GM19397 (cell line): Measurements from ENCODE around the gene VPS13C.

Experiments
- ATAC-seq: cut with Tn5 transposase; IDR thresholded peaks from one replicate; pipeline ENCODE4 v1.9.1; 2021; ENCODE audit warnings: mild to moderate bottlenecking, moderate library complexity; ENCODE audit not compliant: unreplicated experiment

Gene VPS13C

GRCh38 chr15:61827131-61827530, 233.1 kb downstream of the VPS13C start:
- no peak for ATAC-seq

- no peak for ATAC-seq
These were observed 236.0 kb downstream of the VPS13C start for GRCh38 chr15:61824291-61824690.

GRCh38 chr15:61822511-61822910, 237.7 kb downstream of the VPS13C start:
- ATAC-seq: no peak

- ATAC-seq: no peak
These were observed 239.3 kb downstream of the VPS13C start for GRCh38 chr15:61820951-61821350.

GRCh38 chr15:61820212-61820611, 240.0 kb downstream of the VPS13C start:
- ATAC-seq: no peak

GRCh38 chr15:61819386-61819785, 240.9 kb downstream of the VPS13C start:
- no peak for ATAC-seq

- ATAC-seq: no peak
These were observed 241.4 kb downstream of the VPS13C start for GRCh38 chr15:61818801-61819200.

- ATAC-seq: no peak
These were observed 243.4 kb downstream of the VPS13C start for GRCh38 chr15:61816856-61817255.

- ATAC-seq: no peak
These were observed 244.7 kb downstream of the VPS13C start for GRCh38 chr15:61815356-61816083.

- no peak for ATAC-seq
These were observed 247.8 kb downstream of the VPS13C start for GRCh38 chr15:61812476-61812875.

GRCh38 chr15:61811952-61812351, 248.3 kb downstream of the VPS13C start:
- ATAC-seq: no peak

- ATAC-seq: no peak
These were observed 251.0 kb downstream of the VPS13C start for GRCh38 chr15:61809216-61809615.

GRCh38 chr15:61807281-61807929, 252.8 kb downstream of the VPS13C start:
- no peak for ATAC-seq
